ENCODE data around the gene RCVRN. TPM values are rescaled to one million over a fixed set of nuclear protein-coding genes. Genes with fewer than 3 reads are reported as not detected.

Gene RCVRN
- total and polyA plus RNA-seq, 2 of the 8 experiments (the other 6 are each of a cell fraction or from before 2014, with no cell fraction given), result not detected

DNA sequence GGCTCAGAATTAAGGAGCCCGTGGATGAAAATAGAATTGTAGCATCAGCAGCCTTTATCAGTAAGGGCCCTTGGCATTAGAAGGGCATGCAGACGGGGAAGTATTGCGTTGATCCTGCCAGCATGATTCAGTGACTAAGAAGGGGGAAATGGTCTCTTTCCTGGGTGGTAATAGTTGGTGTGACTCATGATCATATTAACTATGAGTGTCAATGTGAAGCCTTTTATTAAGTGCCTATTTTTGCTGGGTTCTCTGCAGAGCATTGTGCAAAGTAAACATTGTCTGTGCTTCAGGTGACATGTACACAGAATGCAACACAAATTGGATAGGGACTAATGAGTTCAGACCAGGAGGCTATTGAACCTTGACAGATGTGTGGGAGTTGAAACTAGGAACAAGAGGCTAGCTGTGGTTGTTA lies 24.5 kb downstream of the RCVRN start:
- H3K4me1 ChIP-seq (replicated peaks in 1 of 4; ENCODE audit: control insufficient read depth in 3 of 4, insufficient read depth in 4 of 4, low read length in 3 of 4), result no peaks in the 10 kb centered on the region
- no peak overlapping the region for H3K56ac ChIP-seq (replicated peaks; ENCODE audit: insufficient read length, low read depth, low read length)
- H3K9ac ChIP-seq (replicated peaks in 1 of 4; ENCODE audit: extremely low read depth in 1 of 4, low read depth in 3 of 4, low read length in 3 of 4), result no peak overlapping the region
- H3K4ac ChIP-seq (replicated peaks; ENCODE audit: insufficient read length, low read depth, low read length), result no peak overlapping the region
- DNase-seq (ENCODE audit: low read depth in 1 of 2, low spot score in 2 of 2) (no peak), FAIRE-seq (no peak)
- no peak overlapping the region for H3K14ac ChIP-seq (ENCODE audit: insufficient read length)
- H2BK15ac ChIP-seq (ENCODE audit: low read length), result no peak overlapping the region
- H4K91ac ChIP-seq (replicated peaks; ENCODE audit: insufficient read length, low read length), result no peak overlapping the region
- no peak overlapping the region for H3K23ac ChIP-seq (ENCODE audit: insufficient read length)
- WGBS, 2 experiments (ENCODE audit: extremely low coverage in 1 of 2, insufficient coverage in 1 of 2, insufficient read length in 1 of 2, insufficient replicate concordance in 2 of 2, low coverage in 1 of 2, low lambda C conversion rate in 2 of 2, missing lambda C conversion rate in 1 of 2), result 85% methylated on average over 3 of the region's 3 CpGs; no CpG with 5 or more reads in 1 of the 2 experiments
- no peak overlapping the region for H2BK20ac ChIP-seq (ENCODE audit: low read length)
- H2BK5ac ChIP-seq (ENCODE audit: low read depth, low read length), result no peak overlapping the region
- no peak overlapping the region for H3K4me2 ChIP-seq (ENCODE audit: insufficient read depth in 1 of 2, low read depth in 2 of 2, low read length in 2 of 2)
- H3K36me3 ChIP-seq (ENCODE audit: control insufficient read depth in 2 of 4, insufficient read depth in 4 of 4, low read length in 3 of 4), result no peaks in the 10 kb centered on the region
- no peak overlapping the region for H2BK120ac ChIP-seq (replicated peaks; ENCODE audit: low read depth, low read length)
- H4K20me1 ChIP-seq (replicated peaks in 1 of 2; ENCODE audit: control insufficient read depth in 1 of 2, insufficient read depth in 2 of 2, low read length in 2 of 2), result no peaks in the 10 kb centered on the region
- H3K27me3 ChIP-seq (replicated peaks in 1 of 4; ENCODE audit: control insufficient read depth in 3 of 4, extremely low read depth in 1 of 4, insufficient read depth in 3 of 4, low read length in 3 of 4), result no peaks in the 10 kb centered on the region
- H3K4me3 ChIP-seq (ENCODE audit: extremely low read depth in 1 of 4, insufficient read depth in 2 of 4, low read depth in 3 of 4, low read length in 4 of 4), result no peak overlapping the region
- ChIA-PET POLR2A (ENCODE audit: partially characterized antibody) (no interaction called here), CTCF (ENCODE audit: partially characterized antibody) (interaction anchor here (1.1 to 3.2 kb wide), 3 partner anchors 9 to 45 kb away, joined by 3 to 26 read pairs (median 3); no protein-coding TSS in a partner anchor)
- no peak overlapping the region for H2BK12ac ChIP-seq (ENCODE audit: low read depth, low read length)
- no peak overlapping the region for H2AFZ ChIP-seq (ENCODE audit: low read length)
- H3K27ac ChIP-seq (ENCODE audit: low read depth, low read length), result no peak overlapping the region
- H3K79me2 ChIP-seq (ENCODE audit: control insufficient read depth in 1 of 2, insufficient read depth in 2 of 2, low read length in 2 of 2), result no peaks in the 10 kb centered on the region
- no peaks in the 10 kb centered on the region for H3K79me1 ChIP-seq (ENCODE audit: low read depth, low read length)
- no peak overlapping the region for H2AK5ac ChIP-seq (ENCODE audit: low read depth, low read length)
- peaks cover 6 to 7% of the 10 kb centered on the region in 2 experiments; a peak in 3 of 4 replicates for H3K9me3 ChIP-seq (ENCODE audit: insufficient read depth in 2 of 2, low read depth in 1 of 2, low read length in 1 of 2)
- H3K18ac ChIP-seq (ENCODE audit: extremely low read depth, low read length), result no peak overlapping the region
- no peak overlapping the region for H4K8ac ChIP-seq (ENCODE audit: extremely low read depth, insufficient read depth, low read length)
- H4K5ac ChIP-seq (ENCODE audit: insufficient read length, low read depth, low read length), result no peak overlapping the region
- no peaks in the 10 kb centered on the region for H3K23me2 ChIP-seq (ENCODE audit: low read depth, low read length)
- no peak for TF ChIP-seq CBX8 (IDR thresholded peaks at IDR 0.05; ENCODE audit: borderline replicate concordance, low read depth, low read length)
- no peak for TF ChIP-seq NRF1 (IDR thresholded peaks at IDR 0.05; ENCODE audit: low read depth, low read length)
- no peak for TF ChIP-seq CHD1 (IDR thresholded peaks at IDR 0.05; ENCODE audit: low read depth, low read length)
- no peak for TF ChIP-seq EP300 (IDR thresholded peaks at IDR 0.05; ENCODE audit: borderline replicate concordance in 1 of 2, low read depth in 2 of 2, low read length in 2 of 2)
- TF ChIP-seq BACH1 (IDR thresholded peaks at IDR 0.05; ENCODE audit: low read length), result no peak
- TF ChIP-seq TCF12 (IDR thresholded peaks at IDR 0.05; ENCODE audit: low read depth, low read length), result no peak
- no peak for TF ChIP-seq POLR2AphosphoS5 (IDR thresholded peaks at IDR 0.05; ENCODE audit: low read depth, low read length)
- no peak for TF ChIP-seq ZNF274 (IDR thresholded peaks at IDR 0.05; ENCODE audit: borderline replicate concordance, extremely low read depth, low read length)
- TF ChIP-seq, protein P1, sequence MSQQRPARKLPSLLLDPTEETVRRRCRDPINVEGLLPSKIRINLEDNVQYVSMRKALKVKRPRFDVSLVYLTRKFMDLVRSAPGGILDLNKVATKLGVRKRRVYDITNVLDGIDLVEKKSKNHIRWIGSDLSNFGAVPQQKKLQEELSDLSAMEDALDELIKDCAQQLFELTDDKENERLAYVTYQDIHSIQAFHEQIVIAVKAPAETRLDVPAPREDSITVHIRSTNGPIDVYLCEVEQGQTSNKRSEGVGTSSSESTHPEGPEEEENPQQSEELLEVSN (IDR thresholded peaks at IDR 0.05), result no peak
- no peak for TF ChIP-seq TBP (IDR thresholded peaks at IDR 0.05; ENCODE audit: low read depth, low read length)
- no peak for TF ChIP-seq TAF7 (optimal IDR thresholded peaks at IDR 0.05; ENCODE audit: borderline replicate concordance, low read depth, low read length)
- no peak for TF ChIP-seq GTF2F1 (IDR thresholded peaks at IDR 0.05; ENCODE audit: borderline replicate concordance, low read depth, low read length)
- TF ChIP-seq BCL11A (IDR thresholded peaks at IDR 0.05; ENCODE audit: low read depth in 2 of 2, low read length in 2 of 2), result no peak
- TF ChIP-seq RNF2 (IDR thresholded peaks at IDR 0.05; ENCODE audit: borderline replicate concordance, low read depth, low read length, missing control alignments, poor library complexity, severe bottlenecking), result no peak

Measured in H1 (cell line).